Airway epithelial cell (primary cell): ENCODE measurements around the gene RTN1. TPM values are rescaled to one million over a fixed set of nuclear protein-coding genes. Genes with fewer than 3 reads are reported as not detected.

ENCODE experiments used
- total RNA-seq: library from RNA; depleted of rRNA; stranded (reverse); fragments of >200 nt; gene quantifications from 2 replicates; pipeline ENCODE4 v1.2.3, GENCODE V29; 2015

The RTN1 gene
- 0.98 TPM in 1 of 2 replicates, not detected in the other for total RNA-seq

DNA sequence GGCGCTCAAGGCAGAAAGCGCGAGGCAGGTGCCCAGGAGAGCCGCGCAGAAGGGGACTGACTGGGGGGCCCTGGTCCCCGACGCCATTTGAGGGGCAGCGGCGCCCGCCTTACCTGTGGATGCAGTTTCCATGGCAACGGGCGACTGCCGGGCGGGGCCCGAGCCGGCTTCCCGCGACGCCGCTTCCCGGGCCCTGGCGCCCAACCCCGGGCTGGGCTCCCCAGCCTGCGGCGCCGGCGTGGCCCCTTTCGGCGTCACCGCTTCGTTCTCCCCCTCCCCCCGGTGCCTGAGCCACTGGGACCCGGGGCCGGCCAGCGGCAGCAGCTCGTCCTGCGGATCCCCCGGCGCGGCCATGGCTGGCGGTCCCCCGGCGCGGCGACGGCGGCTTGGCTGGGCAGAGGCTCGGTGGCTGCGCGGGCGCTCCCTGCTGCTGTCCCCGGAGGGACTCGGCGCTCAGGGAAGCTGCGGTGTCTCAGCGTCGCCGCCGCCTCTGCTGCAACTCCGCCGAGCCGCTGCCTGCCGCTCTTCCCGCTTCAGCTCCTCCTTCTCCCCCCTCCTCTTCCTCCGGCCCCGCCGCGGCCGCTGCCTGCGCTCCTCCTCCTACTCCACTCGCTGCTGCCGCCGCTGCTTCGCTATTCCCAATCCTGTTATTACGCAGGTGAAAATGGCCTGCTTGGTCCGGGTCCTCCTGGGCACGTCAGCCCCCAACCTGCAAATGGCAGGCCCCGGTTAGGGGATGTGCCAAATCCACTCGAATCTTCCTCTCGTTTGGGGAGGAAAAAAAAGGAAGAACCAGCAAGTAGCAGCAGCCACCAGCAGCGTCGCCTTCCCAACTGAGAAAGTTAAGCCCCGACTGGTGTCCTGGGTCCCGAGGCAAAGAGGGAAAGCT, at the start of gene RTN1:
RTN1 (minus strand) TSS at position 500 of the 889 bp plus-strand sequence; CDS start at position 354, 146 bp downstream.

GRCh38 chr14:59919570-59920377, 49.2 kb upstream of the RTN1 start, which contains the start of gene LRRC9:
Gene LRRC9, plus strand, starts transcription at chr14:59920144.

GRCh38 chr14:59576332-59577294, 294.0 kb downstream of the RTN1 start, which contains the start of gene CCDC175:
Gene CCDC175, minus strand, starts transcription at chr14:59576812. Its CDS starts 37 bp downstream, at chr14:59576775.

Other genes starting within 250 kb of the RTN1 start
- gene LRRC9, start 49.4 kb upstream of the RTN1 start, total RNA-seq: not detected in 2 replicates
- gene PCNX4, start 221.1 kb upstream of the RTN1 start, total RNA-seq: 14.8 and 32.9 TPM in 2 replicates